Measurements from ENCODE around the gene CEBPG. TPM values are rescaled to one million over a fixed set of nuclear protein-coding genes. Genes with fewer than 3 reads are reported as not detected.

The CEBPG gene
- total RNA-seq, 1 experiment from 2014 or later = 41.5 TPM

GRCh38 chr19:33413426-33413725 lies 39.9 kb downstream of the CEBPG start:
- POLR2A ChIA-PET = no interaction called here
- intact Hi-C loops (cut with micrococcal nuclease; ENCODE audit: unreplicated experiment) = no loop called here
- Histone ChIP-seq H3K9me3 (ENCODE audit: control insufficient read depth, insufficient read depth, low read depth, low read length) (no peaks in the 10 kb centered on the region), H3K36me3 (ENCODE audit: control insufficient read depth, insufficient read depth, low read length) (no peaks in the 10 kb centered on the region), H3K4me1 (ENCODE audit: control insufficient read depth, insufficient read depth, low read length) (peaks cover 4% of the 10 kb centered on the region; the same call in 1 of the 2 replicates), H3K4me3 (ENCODE audit: low read depth in 2 of 2, low read length in 2 of 2) (no peak overlapping the region), H3K27ac (ENCODE audit: low read length) (no peak overlapping the region), H3K27me3 (ENCODE audit: control insufficient read depth, insufficient read depth, low read length) (no peaks in the 10 kb centered on the region)
- CTCF ChIA-PET = interaction anchor here (1.0 kb wide), 1 partner anchor 364 kb away, joined by 3 read pairs; no protein-coding TSS in a partner anchor
- ATAC-seq = no peak
- no peak for TF ChIP-seq REST (IDR thresholded peaks at IDR 0.05; ENCODE audit: insufficient read depth in 1 of 2, low read depth in 2 of 2, low read length in 1 of 2)
- no peak for TF ChIP-seq CTCF (IDR thresholded peaks at IDR 0.05)
- TF ChIP-seq POLR2AphosphoS5 (IDR thresholded peaks at IDR 0.05; ENCODE audit: low read depth, low read length) = no peak
- TF ChIP-seq SIN3A (IDR thresholded peaks at IDR 0.05; ENCODE audit: borderline replicate concordance, insufficient read depth, low read depth, low read length) = no peak
- no peak for TF ChIP-seq TCF7L2 (IDR thresholded peaks at IDR 0.05; ENCODE audit: low read depth, low read length)
- no peak for DNase-seq (ENCODE audit: low read depth, low spot score)
- in situ Hi-C loops (cut with HindIII; ENCODE audit: low pct_unique_long_range_greater_than_20kb, low sequenced_read_pairs) = loop anchor here (10.0 kb wide), 1 partner anchor 291 kb away; no protein-coding TSS in a partner anchor
- no TSS peak for BruUV-seq (replicated peaks)

- BruUV-seq (replicated peaks) = no TSS peak
- ATAC-seq = no peak
- ChIA-PET POLR2A (no interaction called here), CTCF (no interaction called here)
- Histone ChIP-seq H3K36me3 (ENCODE audit: control insufficient read depth, insufficient read depth, low read length) (no peaks in the 10 kb centered on the region), H3K9me3 (ENCODE audit: control insufficient read depth, insufficient read depth, low read depth, low read length) (no peaks in the 10 kb centered on the region), H3K4me3 (ENCODE audit: low read depth in 2 of 2, low read length in 2 of 2) (no peak overlapping the region), H3K4me1 (ENCODE audit: control insufficient read depth, insufficient read depth, low read length) (peaks cover 4% of the 10 kb centered on the region; the same call in 1 of the 2 replicates), H3K27ac (ENCODE audit: low read length) (no peak overlapping the region), H3K27me3 (ENCODE audit: control insufficient read depth, insufficient read depth, low read length) (no peaks in the 10 kb centered on the region)
- in situ Hi-C loops (cut with HindIII; ENCODE audit: low pct_unique_long_range_greater_than_20kb, low sequenced_read_pairs) (loop anchor here (10.0 kb wide), 1 partner anchor 291 kb away; no protein-coding TSS in a partner anchor), intact Hi-C loops (cut with micrococcal nuclease; ENCODE audit: unreplicated experiment) (no loop called here)
- no peak for TF ChIP-seq POLR2AphosphoS5 (IDR thresholded peaks at IDR 0.05; ENCODE audit: low read depth, low read length)
- no peak for DNase-seq (ENCODE audit: low read depth, low spot score)
These were observed 40.6 kb downstream of the CEBPG start for GRCh38 chr19:33413868-33414666.

Data from Panc1 (cell line).